K562 (cell line): ENCODE data around the gene MYOM3. TPM values are rescaled to one million over a fixed set of nuclear protein-coding genes. Genes with fewer than 3 reads are reported as not detected.

Experiments used
- ATAC-seq: fragments of 200-7000 bp; cut with Tn5 transposase; 3 replicates; pipeline ENCODE4 v1.9.1; 2020; ENCODE audit warnings: moderate library complexity
- BruUV-seq: library from RNA; stranded (reverse); fragments of 400-500 nt; replicated peaks from 2 replicates; lab custom pipeline; 2021; lab: Mats Ljungman, UMichigan
- CTCF ChIA-PET: fragments of 300-600 bp; formaldehyde crosslinking; extraction: SDS; loops from one replicate; lab custom pipeline; 2021; ENCODE audit warnings: low intra/inter-chr PET ratio; lab: Yijun Ruan, JAX
- POLR2A ChIA-PET: fragments of 300-600, 350-650 bp; sonication (Branson Sonifier 250); formaldehyde crosslinking; extraction: SDS; loops from one replicate; lab custom pipeline; 2021; ENCODE audit warnings: antibody characterized with exemption, inconsistent platforms; lab: Yijun Ruan, JAX
- DNase-seq, 4 experiments: peaks; one replicate each; pipeline versions ENCODE4 v3.0.0 to v3.0.0-alpha.2; 2011 to 2018; ENCODE audit warnings: low spot score in 3 of 4, mixed read lengths in 3 of 4; ENCODE audit errors: extremely low read depth in 1 of 4
- FAIRE-seq: peaks from 2 replicates; lab custom pipeline; 2011; peaks lifted over from hg19 to GRCh38; lab: Jason Lieb, UNC
- H2AFZ ChIP-seq: 2 replicates; pipeline ENCODE4 v1.6.0; 2011; ENCODE audit warnings: low read depth, low read length, control low read depth, inconsistent platforms
- H3K27ac ChIP-seq: fragments of 200-600 bp; 3 replicates; pipeline ENCODE4 v1.8.0; 2011; ENCODE audit warnings: low read depth, mild to moderate bottlenecking, control low read depth, inconsistent platforms, low read length, moderate library complexity, mixed read lengths; ENCODE audit errors: extremely low read depth
- H3K27me3 ChIP-seq, 2 experiments: fragments of 300-600 bp in 1 of 2; 2 replicates in 1 of 2; 3 replicates in 1 of 2; pipeline versions ENCODE4 v1.6.0 to v1.8.0; 2011; ENCODE audit warnings: inconsistent platforms in 2 of 2, low read length in 2 of 2, mild to moderate bottlenecking in 1 of 2, mixed read lengths in 1 of 2, moderate library complexity in 1 of 2; ENCODE audit not compliant: control insufficient read depth in 2 of 2, insufficient read depth in 2 of 2
- H3K36me3 ChIP-seq: fragments of 300-600 bp; 3 replicates; pipeline ENCODE4 v1.8.0; 2011; ENCODE audit warnings: mild to moderate bottlenecking, low read length, inconsistent platforms; ENCODE audit not compliant: control insufficient read depth, insufficient read depth
- H3K4me1 ChIP-seq, 2 experiments: fragments of 200-600 bp in 1 of 2; replicated peaks in 1 of 2; 2 replicates in 1 of 2; 3 replicates in 1 of 2; pipeline versions ENCODE4 v1.5.1 to v1.8.0; 2011; ENCODE audit warnings: inconsistent platforms in 2 of 2, low read length in 2 of 2, mild to moderate bottlenecking in 1 of 2, mixed read lengths in 1 of 2, moderate library complexity in 1 of 2; ENCODE audit not compliant: control insufficient read depth in 2 of 2, insufficient read depth in 2 of 2
- H3K4me2 ChIP-seq: 2 replicates; pipeline ENCODE4 v1.6.1; 2011; ENCODE audit warnings: low read length, control low read depth, inconsistent platforms, mixed read lengths; ENCODE audit not compliant: insufficient read depth
- H3K4me3 ChIP-seq: fragments of 200-600 bp; sonication (generic), shearing (Covaris generic); 2 replicates; pipeline ENCODE4 v1.5.1; 2016; ENCODE audit warnings: control low read depth, inconsistent platforms
- H3K79me2 ChIP-seq: fragments of 200-600 bp; 3 replicates; pipeline ENCODE4 v1.8.0; 2011; ENCODE audit warnings: low read length, inconsistent platforms; ENCODE audit not compliant: control insufficient read depth, insufficient read depth
- H3K9ac ChIP-seq, 2 experiments: 2 replicates each; pipeline versions ENCODE4 v1.6.0 to v1.6.1; 2011; ENCODE audit warnings: low read depth in 2 of 2, low read length in 2 of 2, control low read depth in 1 of 2, inconsistent platforms in 1 of 2, mild to moderate bottlenecking in 1 of 2, mixed read lengths in 1 of 2; ENCODE audit not compliant: insufficient read depth in 1 of 2
- H3K9me1 ChIP-seq: one replicate; pipeline ENCODE4 v1.6.0; 2011; ENCODE audit warnings: inconsistent platforms, mild to moderate bottlenecking, low read length, moderate library complexity; ENCODE audit not compliant: control insufficient read depth, insufficient read depth
- H3K9me3 ChIP-seq: replicated peaks from 2 replicates; pipeline ENCODE4 v1.5.1; 2011; ENCODE audit warnings: low read depth, low read length, inconsistent platforms; ENCODE audit not compliant: control insufficient read depth, insufficient read depth
- H4K20me1 ChIP-seq: replicated peaks from 2 replicates; pipeline ENCODE4 v1.6.1; 2011; ENCODE audit warnings: low read length, inconsistent platforms, mixed read lengths; ENCODE audit not compliant: control insufficient read depth, insufficient read depth
- BCOR ChIP-seq: fragments of 450-650 bp; IDR thresholded peaks from 2 replicates; pipeline ENCODE4 v1.6.1; 2016
- C11orf30 ChIP-seq: fragments of 450-650 bp; IDR thresholded peaks from 2 replicates; pipeline ENCODE4 v1.6.1; 2016; ENCODE audit warnings: low read depth, mild to moderate bottlenecking
- EZH2 ChIP-seq: IDR thresholded peaks from 2 replicates; pipeline ENCODE4 v1.6.1; 2012; ENCODE audit warnings: low read depth, mild to moderate bottlenecking, inconsistent platforms, low read length, borderline replicate concordance
- KDM1A ChIP-seq, 2 experiments: fragments of 450-650 bp; IDR thresholded peaks; 2 replicates each; pipeline ENCODE4 v1.6.1; 2016; ENCODE audit warnings: mild to moderate bottlenecking in 2 of 2
- MAFF ChIP-seq: IDR thresholded peaks from 2 replicates; pipeline ENCODE4 v1.6.1; 2012; ENCODE audit warnings: low read length, improper control_type of control experiment
- MAFG ChIP-seq: fragments of 450-650 bp; conservative IDR thresholded peaks from 2 replicates; pipeline ENCODE4 v1.6.1; 2016; ENCODE audit warnings: missing genetic modification characterization, missing compliant biosample characterization
- MAFK ChIP-seq: IDR thresholded peaks from 2 replicates; pipeline ENCODE4 v1.6.1; 2011; ENCODE audit warnings: low read length, improper control_type of control experiment
- PTBP1 ChIP-seq: fragments of 200-400 bp; formaldehyde crosslinking; IDR thresholded peaks from 2 replicates; pipeline ENCODE4 v1.6.1; 2017; ENCODE audit warnings: low read depth, low read length
- RBM25 ChIP-seq: fragments of 200-400 bp; formaldehyde crosslinking; IDR thresholded peaks from 2 replicates; pipeline ENCODE4 v1.6.1; 2018; ENCODE audit warnings: low read length, low read depth, moderate library complexity; ENCODE audit not compliant: severe bottlenecking
- ZFP36 ChIP-seq: fragments of 150-350 bp; IDR thresholded peaks from 2 replicates; pipeline ENCODE4 v1.6.1; 2018; ENCODE audit warnings: low read length, low read depth; ENCODE audit not compliant: partially characterized antibody
- ZNF316 ChIP-seq: fragments of 450-650 bp; IDR thresholded peaks from 2 replicates; pipeline ENCODE4 v1.6.1; 2016
- ZNF695 ChIP-seq: fragments of 450-650 bp; formaldehyde crosslinking; IDR thresholded peaks from 2 replicates; pipeline ENCODE4 v1.4.0; 2020; ENCODE audit warnings: mild to moderate bottlenecking, moderate library complexity
- WGBS: fragments of 100-300 bp; shearing (Covaris generic); methylation state at CpG from one replicate; pipeline ENCODE4 v1.1.6; 2016; ENCODE audit warnings: low coverage, mixed read lengths; ENCODE audit not compliant: insufficient coverage; ENCODE audit errors: missing lambda C conversion rate; 5-methylcytosine and 5-hydroxymethylcytosine counted together
- in situ Hi-C: fragments of 300-500 bp; cut with MboI; formaldehyde crosslinking; loops from 4 replicates; pipeline ENCODE4 v1.15.0; 2018; ENCODE audit warnings: inconsistent platforms, mixed read lengths
- intact Hi-C: fragments of 100-400 bp; cut with micrococcal nuclease; formaldehyde crosslinking; loops from 2 replicates; pipeline ENCODE4 v1.14.2; 2022
- polyA plus RNA-seq, 8 experiments: library from polyadenylated mRNA; depleted of rRNA in 4 of 8; stranded (reverse) in 5 of 8; unstranded in 3 of 8; fragments of >200 nt; fragmentation: Nextera tagmentation in 2 of 8; fragmentation: Illumina TruSeq in 1 of 8; extraction: Ambion mirVana in 2 of 8; extraction: Trizol in 1 of 8; gene quantifications; 2 replicates each; pipeline versions ENCODE4 v1.2.1 to v1.2.3, GENCODE V29; 2011 to 2014; ENCODE audit warnings: inconsistent platforms in 1 of 8, missing spikeins in 1 of 8
- total RNA-seq, 7 experiments: library from RNA; depleted of rRNA in 6 of 7; stranded (reverse); fragments of >200 nt in 6 of 7; fragmentation: Illumina TruSeq in 2 of 7; extraction: Trizol in 2 of 7; gene quantifications; 2 replicates each; pipeline versions ENCODE4 v1.2.1 to v1.2.3, GENCODE V29; 2011 to 2021; ENCODE audit warnings: low replicate concordance in 1 of 7

The MYOM3 gene
- total and polyA plus RNA-seq, 9 of the 15 experiments (the other 6 are each of a cell fraction or from before 2014, with no cell fraction given) = 0.01 TPM; not detected in 8

DNA sequence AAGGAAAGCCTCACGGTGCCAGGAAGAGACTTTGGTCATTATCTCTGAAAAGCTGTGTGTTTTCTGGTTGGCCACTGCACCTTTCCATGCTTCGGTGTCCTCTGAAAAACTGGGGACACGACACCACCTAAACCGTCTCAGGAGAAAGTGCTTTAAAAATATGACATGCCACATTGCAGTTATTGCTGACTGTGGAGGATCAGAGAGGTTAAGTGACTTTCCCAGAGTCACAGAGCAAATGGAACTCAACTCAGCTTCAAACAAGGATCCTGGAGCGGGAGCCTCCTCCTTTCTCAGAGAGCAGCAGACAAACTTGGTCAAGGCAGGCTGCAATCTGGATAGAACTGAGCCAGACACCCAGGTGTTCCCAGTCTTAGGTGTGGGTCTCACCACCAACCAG, 13.8 kb downstream of the MYOM3 start:
- no TSS peak for BruUV-seq
- Histone ChIP-seq H3K4me1 (peaks cover 0 to 10% of the 10 kb centered on the region in 2 experiments; a peak in 4 of 5 replicates), H3K9me3 (no peaks in the 10 kb centered on the region), H3K9ac (no peak overlapping the region), H3K27me3 (peaks cover 45 to 95% of the 10 kb centered on the region in 2 experiments), H4K20me1 (peaks cover 16% of the 10 kb centered on the region), H3K27ac (no peak overlapping the region), H3K4me3 (no peak overlapping the region), H3K79me2 (no peaks in the 10 kb centered on the region), H3K9me1 (peaks cover 5% of the 10 kb centered on the region), H2AFZ (no peak overlapping the region), H3K4me2 (no peak overlapping the region), H3K36me3 (no peaks in the 10 kb centered on the region)
- in situ Hi-C loops = no loop called here
- intact Hi-C loops = no loop called here
- WGBS = 2% methylated on average over 5 of the region's 5 CpGs
- FAIRE-seq (no peak), DNase-seq (no peak), ATAC-seq (no peak)
- TF ChIP-seq BCOR (peak; percentile 67), MAFG (tag) (peak; percentile 39; the same call in 1 of the 2 replicates), PTBP1 (0 out of 2 replicates have a peak, but pooled peaks have one; percentile 58), KDM1A (IDR thresholded peaks at IDR 0.05) (peak in 1 of 2 experiments; percentile 43; a peak in 1 of 4 replicates), ZNF316 (peak; percentile 72), EZH2 (no peak), ZNF695 (no peak), ZFP36 (peak; percentile 88), C11orf30 (peak; percentile 58), MAFK (no peak), MAFF (peak; percentile 28; the same call in 1 of the 2 replicates), RBM25 (peak; percentile 87)
- POLR2A ChIA-PET = interaction anchor here (0.5 to 0.7 kb wide), 2 partner anchors 58 to 91 kb away, joined by 4 to 5 read pairs; no protein-coding TSS in a partner anchor
- CTCF ChIA-PET = no interaction called here
